HG02798 (cell line): Measurements from ENCODE around the gene SPOP.

Experiments used
- ATAC-seq: cut with Tn5 transposase; IDR thresholded peaks from one replicate; pipeline ENCODE4 v1.9.1; 2021; ENCODE audit warnings: mild to moderate bottlenecking; ENCODE audit not compliant: unreplicated experiment, poor library complexity

The SPOP gene

GRCh38 chr17:49590874-49591273 lies 87.0 kb downstream of the SPOP start:
- no peak for ATAC-seq

- ATAC-seq: no peak
These were observed 88.3 kb downstream of the SPOP start for GRCh38 chr17:49589577-49589927.

- ATAC-seq: no peak
These were observed 88.9 kb downstream of the SPOP start for GRCh38 chr17:49588726-49589576.

GRCh38 chr17:49588312-49588711 lies 89.6 kb downstream of the SPOP start:
- ATAC-seq: no peak

GRCh38 chr17:49587366-49588073 lies 90.4 kb downstream of the SPOP start:
- no peak for ATAC-seq

- ATAC-seq: no peak
These were observed 92.4 kb downstream of the SPOP start for GRCh38 chr17:49585422-49586027.

- ATAC-seq: no peak
These were observed 94.0 kb downstream of the SPOP start for GRCh38 chr17:49583889-49584288.

GRCh38 chr17:49583226-49583625 lies 94.7 kb downstream of the SPOP start:
- ATAC-seq: no peak

GRCh38 chr17:49582789-49583188 lies 95.1 kb downstream of the SPOP start:
- no peak for ATAC-seq

GRCh38 chr17:49582055-49582722 lies 95.7 kb downstream of the SPOP start:
- ATAC-seq: no peak

GRCh38 chr17:49581648-49581998 lies 96.3 kb downstream of the SPOP start:
- no peak for ATAC-seq

- no peak for ATAC-seq
These were observed 96.8 kb downstream of the SPOP start for GRCh38 chr17:49580981-49581647.

GRCh38 chr17:49580055-49580721 lies 97.7 kb downstream of the SPOP start:
- no peak for ATAC-seq

GRCh38 chr17:49579522-49579921 lies 98.4 kb downstream of the SPOP start:
- no peak for ATAC-seq

- no peak for ATAC-seq
These were observed 98.9 kb downstream of the SPOP start for GRCh38 chr17:49578952-49579500.

- ATAC-seq: no peak
These were observed 99.5 kb downstream of the SPOP start for GRCh38 chr17:49578414-49578813.

GRCh38 chr17:49577963-49578362 lies 99.9 kb downstream of the SPOP start:
- no peak for ATAC-seq

- no peak for ATAC-seq
These were observed 100.3 kb downstream of the SPOP start for GRCh38 chr17:49577650-49577934.

GRCh38 chr17:49576917-49577649 lies 100.8 kb downstream of the SPOP start:
- ATAC-seq: no peak
